Activated CD4-positive, alpha-beta T cell treated with anti-CD3 and anti-CD28 coated beads, Interleukin-2, Interleukin-6, amounts not matched to agents 100 ng/mL and 50 ng/mL, durations not matched to agents 16 hours and 8 hours (primary cell): Measurements from ENCODE around the gene OR6C65.

Source experiments
- DNase-seq: peaks from one replicate; pipeline ENCODE4 v3.0.0-alpha.2; 2020

OR6C65 gene

DNA sequence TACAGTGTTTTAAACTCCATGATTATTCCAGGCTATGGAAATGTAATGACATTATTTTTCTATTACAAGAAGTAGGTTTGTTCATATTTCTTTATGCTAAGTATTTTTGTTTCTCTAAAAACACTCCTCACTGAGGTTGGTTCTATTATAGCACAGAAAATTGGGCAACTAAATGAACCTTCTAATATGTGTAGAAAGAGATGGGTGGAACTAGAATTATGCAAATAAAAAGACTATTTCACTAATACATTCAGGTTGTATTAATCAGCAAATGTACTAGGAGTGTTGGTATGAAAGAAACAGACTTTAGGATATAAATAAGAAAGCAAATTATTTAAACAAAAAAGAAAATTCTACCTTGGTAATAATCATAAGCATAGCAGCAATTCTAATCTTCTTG, 48.5 kb downstream of the OR6C65 start:
- no peak for DNase-seq
